MM.1S (cell line): ENCODE data around the gene KLHL1.

Source experiments
- DNase-seq: peaks from one replicate; pipeline ENCODE4 v3.0.0-alpha.2; 2015
- H2AFZ ChIP-seq: fragments of 300-600 bp; sonication (generic); 2 replicates; pipeline ENCODE4 v1.6.0; 2016; ENCODE audit warnings: antibody characterized with exemption, low read length
- H3F3A ChIP-seq: fragments of 300-600 bp; sonication (generic); 2 replicates; pipeline ENCODE4 v1.6.1; 2016; ENCODE audit warnings: mild to moderate bottlenecking, antibody characterized with exemption, low read length, moderate library complexity, mixed read lengths; ENCODE audit not compliant: insufficient read depth
- H3K27ac ChIP-seq: fragments of 300-600 bp; sonication (generic); 2 replicates; pipeline ENCODE4 v1.5.1; 2016; ENCODE audit warnings: mild to moderate bottlenecking, low read length
- H3K27me3 ChIP-seq: fragments of 300-600 bp; sonication (generic); replicated peaks from 2 replicates; pipeline ENCODE4 v1.6.0; 2016; ENCODE audit warnings: low read length; ENCODE audit not compliant: insufficient read depth
- H3K36me3 ChIP-seq: fragments of 300-600 bp; sonication (generic); replicated peaks from 2 replicates; pipeline ENCODE4 v1.6.1; 2016; ENCODE audit warnings: mild to moderate bottlenecking, low read length, mixed read lengths; ENCODE audit not compliant: insufficient read depth
- H3K4me1 ChIP-seq: fragments of 300-600 bp; sonication (generic); 2 replicates; pipeline ENCODE4 v1.6.1; 2016; ENCODE audit warnings: low read length, mixed read lengths
- H3K4me2 ChIP-seq: fragments of 300-600 bp; sonication (generic); 2 replicates; pipeline ENCODE4 v1.6.0; 2016; ENCODE audit warnings: low read depth, low read length
- H3K4me3 ChIP-seq: fragments of 300-600 bp; sonication (generic); 2 replicates; pipeline ENCODE4 v1.5.1; 2016; ENCODE audit warnings: low read length, mixed read lengths
- H3K79me2 ChIP-seq: fragments of 300-600 bp; sonication (generic); 2 replicates; pipeline ENCODE4 v1.6.1; 2016; ENCODE audit warnings: mixed run types, low read length, mixed read lengths
- H3K9ac ChIP-seq: fragments of 300-600 bp; sonication (generic); 2 replicates; pipeline ENCODE4 v1.6.1; 2016; ENCODE audit warnings: low read length, mixed read lengths
- H3K9me2 ChIP-seq: fragments of 300-600 bp; sonication (generic); replicated peaks from 2 replicates; pipeline ENCODE4 v1.6.1; 2016; ENCODE audit warnings: mild to moderate bottlenecking, low read length, mixed read lengths; ENCODE audit not compliant: insufficient read depth
- H3K9me3 ChIP-seq: fragments of 300-600 bp; sonication (generic); replicated peaks from 2 replicates; pipeline ENCODE4 v1.6.1; 2016; ENCODE audit warnings: mild to moderate bottlenecking, low read length, mixed read lengths; ENCODE audit not compliant: insufficient read depth
- H4K20me1 ChIP-seq: fragments of 300-600 bp; sonication (generic); 2 replicates; pipeline ENCODE4 v1.6.1; 2016; ENCODE audit warnings: mild to moderate bottlenecking, low read length, moderate library complexity, mixed read lengths; ENCODE audit not compliant: insufficient read depth
- CTCF ChIP-seq: fragments of 300-600 bp; sonication (generic); IDR thresholded peaks from 2 replicates; pipeline ENCODE4 v1.5.1; 2016; ENCODE audit warnings: antibody characterized with exemption, low read length, mixed read lengths
- EZH2 ChIP-seq: fragments of 300-600 bp; sonication (generic); optimal IDR thresholded peaks from 2 replicates; pipeline ENCODE3; 2017; ENCODE audit warnings: low read depth, mild to moderate bottlenecking, antibody characterized with exemption, low read length, mixed read lengths
- EZH2phosphoT487 ChIP-seq: fragments of 300-600 bp; sonication (generic); IDR thresholded peaks from 2 replicates; pipeline ENCODE4 v1.6.1; 2018; ENCODE audit warnings: antibody characterized with exemption, low read length

Gene KLHL1

GRCh38 chr13:69721631-69722030 is 386.6 kb downstream of the KLHL1 start:
- H3K27me3 ChIP-seq, result no peaks in the 10 kb centered on the region
- H3K9me2 ChIP-seq, result no peaks in the 10 kb centered on the region
- H3K36me3 ChIP-seq, result no peaks in the 10 kb centered on the region
- H3K9ac ChIP-seq, result no peak overlapping the region
- no peaks in the 10 kb centered on the region for H3F3A ChIP-seq
- no peaks in the 10 kb centered on the region for H4K20me1 ChIP-seq
- H3K9me3 ChIP-seq, result no peaks in the 10 kb centered on the region
- no peak for DNase-seq
- no peaks in the 10 kb centered on the region for H3K4me1 ChIP-seq
- no peaks in the 10 kb centered on the region for H3K79me2 ChIP-seq
- H2AFZ ChIP-seq, result no peak overlapping the region
- no peak overlapping the region for H3K4me2 ChIP-seq
- TF ChIP-seq EZH2 (no peak), EZH2phosphoT487 (no peak), CTCF (no peak)
- H3K4me3 ChIP-seq, result no peak overlapping the region
- no peak overlapping the region for H3K27ac ChIP-seq

DNA sequence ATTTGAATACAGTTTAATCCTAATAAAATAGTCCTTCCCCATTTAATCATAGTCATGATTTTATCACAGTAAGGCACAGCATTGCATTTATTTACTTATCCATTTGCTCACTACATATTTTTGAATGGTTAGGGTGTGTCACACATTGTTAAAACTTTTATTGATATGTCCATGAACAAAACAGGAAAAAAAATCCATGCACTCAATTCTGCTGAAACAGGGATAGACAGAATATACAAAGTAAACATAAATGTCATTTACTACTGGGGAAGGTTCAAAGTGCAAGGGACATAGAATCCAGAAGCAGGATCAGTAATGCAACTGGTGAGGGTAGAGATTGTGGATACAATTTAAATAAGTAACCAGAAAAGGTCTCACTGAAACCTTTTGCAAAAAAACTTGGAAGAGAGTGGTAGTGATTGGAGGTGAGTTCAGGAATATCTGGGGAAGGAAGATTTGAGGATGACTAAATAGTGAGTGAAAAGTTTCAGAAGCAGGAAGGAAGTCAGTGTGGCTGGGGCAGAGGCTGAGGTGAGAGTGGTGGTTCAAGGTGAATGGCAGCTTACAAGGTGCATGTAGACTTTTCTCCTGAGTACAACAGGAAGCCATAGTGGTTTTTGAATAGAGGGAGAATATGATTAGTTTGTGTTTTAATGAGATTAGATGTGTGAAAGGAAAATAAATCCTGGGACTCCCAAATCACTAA is 387.8 kb downstream of the KLHL1 start:
- H3K27ac ChIP-seq, result no peak overlapping the region
- no peaks in the 10 kb centered on the region for H4K20me1 ChIP-seq
- H3K79me2 ChIP-seq, result no peaks in the 10 kb centered on the region
- H3K9ac ChIP-seq, result no peak overlapping the region
- H3K4me2 ChIP-seq, result no peak overlapping the region
- H3F3A ChIP-seq, result no peaks in the 10 kb centered on the region
- no peaks in the 10 kb centered on the region for H3K4me1 ChIP-seq
- no peak overlapping the region for H3K4me3 ChIP-seq
- H3K9me3 ChIP-seq, result no peaks in the 10 kb centered on the region
- TF ChIP-seq EZH2 (no peak), EZH2phosphoT487 (no peak), CTCF (no peak)
- no peaks in the 10 kb centered on the region for H3K9me2 ChIP-seq
- no peaks in the 10 kb centered on the region for H3K27me3 ChIP-seq
- no peak for DNase-seq
- H2AFZ ChIP-seq, result no peak overlapping the region
- no peaks in the 10 kb centered on the region for H3K36me3 ChIP-seq

DNA sequence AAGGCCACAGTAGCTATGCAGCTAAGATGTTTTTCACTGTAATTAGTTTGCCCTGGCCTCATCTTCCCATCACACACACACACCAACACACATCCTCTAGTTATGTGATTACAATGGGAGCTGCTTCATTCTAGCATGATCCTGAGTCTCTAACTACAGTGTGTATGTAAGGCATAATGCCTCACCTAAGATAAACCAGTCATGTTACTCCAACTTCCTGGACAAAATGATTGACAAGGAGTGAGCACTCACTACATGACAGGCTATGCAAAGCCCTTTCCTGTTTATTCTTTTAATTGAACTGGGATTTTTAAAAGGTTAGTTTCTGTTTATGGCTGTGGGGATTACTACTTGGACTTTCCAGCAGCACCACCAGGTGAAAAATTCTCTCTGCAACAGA is 401.4 kb downstream of the KLHL1 start:
- no peak overlapping the region for H2AFZ ChIP-seq
- DNase-seq, result no peak

More for the DNA sequence above, 401.4 kb downstream of the KLHL1 start:
- H3K27ac ChIP-seq, result no peak overlapping the region
- H3F3A ChIP-seq, result no peaks in the 10 kb centered on the region
- no peaks in the 10 kb centered on the region for H3K9me3 ChIP-seq
- H3K79me2 ChIP-seq, result no peaks in the 10 kb centered on the region
- H3K27me3 ChIP-seq, result no peaks in the 10 kb centered on the region
- TF ChIP-seq EZH2, result no peak
- no peak for TF ChIP-seq CTCF
- no peak for TF ChIP-seq EZH2phosphoT487
- H3K36me3 ChIP-seq, result no peaks in the 10 kb centered on the region
- H3K9me2 ChIP-seq, result no peaks in the 10 kb centered on the region
- H3K4me1 ChIP-seq, result no peaks in the 10 kb centered on the region
- H3K9ac ChIP-seq, result no peak overlapping the region
- H4K20me1 ChIP-seq, result no peaks in the 10 kb centered on the region
- no peak overlapping the region for H3K4me3 ChIP-seq
- H3K4me2 ChIP-seq, result no peak overlapping the region
